Measurements from ENCODE around the gene C2. TPM values are rescaled to one million over a fixed set of nuclear protein-coding genes. Genes with fewer than 3 reads are reported as not detected.

The C2 gene
- total RNA-seq, 1 donor from 2014 or later: 0.63 TPM

GRCh38 chr6:31896856-31897611, 30.5 kb upstream of the C2 start:
- Histone ChIP-seq H3K4me3 (ENCODE audit: low read depth, low read length) (peak overlapping the region; percentile 83), H3K36me3 (ENCODE audit: control insufficient read depth, insufficient read depth, low read length) (peaks cover 1% of the 10 kb centered on the region), H3K27me3 (ENCODE audit: control insufficient read depth, insufficient read depth, low read length) (no peaks in the 10 kb centered on the region)
- TF ChIP-seq, protein P1, sequence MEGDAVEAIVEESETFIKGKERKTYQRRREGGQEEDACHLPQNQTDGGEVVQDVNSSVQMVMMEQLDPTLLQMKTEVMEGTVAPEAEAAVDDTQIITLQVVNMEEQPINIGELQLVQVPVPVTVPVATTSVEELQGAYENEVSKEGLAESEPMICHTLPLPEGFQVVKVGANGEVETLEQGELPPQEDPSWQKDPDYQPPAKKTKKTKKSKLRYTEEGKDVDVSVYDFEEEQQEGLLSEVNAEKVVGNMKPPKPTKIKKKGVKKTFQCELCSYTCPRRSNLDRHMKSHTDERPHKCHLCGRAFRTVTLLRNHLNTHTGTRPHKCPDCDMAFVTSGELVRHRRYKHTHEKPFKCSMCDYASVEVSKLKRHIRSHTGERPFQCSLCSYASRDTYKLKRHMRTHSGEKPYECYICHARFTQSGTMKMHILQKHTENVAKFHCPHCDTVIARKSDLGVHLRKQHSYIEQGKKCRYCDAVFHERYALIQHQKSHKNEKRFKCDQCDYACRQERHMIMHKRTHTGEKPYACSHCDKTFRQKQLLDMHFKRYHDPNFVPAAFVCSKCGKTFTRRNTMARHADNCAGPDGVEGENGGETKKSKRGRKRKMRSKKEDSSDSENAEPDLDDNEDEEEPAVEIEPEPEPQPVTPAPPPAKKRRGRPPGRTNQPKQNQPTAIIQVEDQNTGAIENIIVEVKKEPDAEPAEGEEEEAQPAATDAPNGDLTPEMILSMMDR (IDR thresholded peaks at IDR 0.05; ENCODE audit: insufficient read depth, low read length, poor library complexity, severe bottlenecking): no peak
- no peak for DNase-seq (ENCODE audit: low read depth)

- no peak for DNase-seq (ENCODE audit: low read depth)
- no peaks in the 10 kb centered on the region for H3K36me3 ChIP-seq (ENCODE audit: control insufficient read depth, insufficient read depth, low read length)
- TF ChIP-seq, protein P1 (IDR thresholded peaks at IDR 0.05; ENCODE audit: insufficient read depth, low read length, poor library complexity, severe bottlenecking): no peak
- H3K27me3 ChIP-seq (ENCODE audit: control insufficient read depth, insufficient read depth, low read length): no peaks in the 10 kb centered on the region
- H3K4me3 ChIP-seq (ENCODE audit: low read depth, low read length): peak within 1 kb of the TSS; percentile 83
These were observed 29.7 kb upstream of the C2 start, which contains the start of gene EHMT2 for GRCh38 chr6:31897612-31898382. EHMT2 (minus strand) TSS chr6:31897698; CDS start chr6:31897677, 21 bp downstream.

DNA sequence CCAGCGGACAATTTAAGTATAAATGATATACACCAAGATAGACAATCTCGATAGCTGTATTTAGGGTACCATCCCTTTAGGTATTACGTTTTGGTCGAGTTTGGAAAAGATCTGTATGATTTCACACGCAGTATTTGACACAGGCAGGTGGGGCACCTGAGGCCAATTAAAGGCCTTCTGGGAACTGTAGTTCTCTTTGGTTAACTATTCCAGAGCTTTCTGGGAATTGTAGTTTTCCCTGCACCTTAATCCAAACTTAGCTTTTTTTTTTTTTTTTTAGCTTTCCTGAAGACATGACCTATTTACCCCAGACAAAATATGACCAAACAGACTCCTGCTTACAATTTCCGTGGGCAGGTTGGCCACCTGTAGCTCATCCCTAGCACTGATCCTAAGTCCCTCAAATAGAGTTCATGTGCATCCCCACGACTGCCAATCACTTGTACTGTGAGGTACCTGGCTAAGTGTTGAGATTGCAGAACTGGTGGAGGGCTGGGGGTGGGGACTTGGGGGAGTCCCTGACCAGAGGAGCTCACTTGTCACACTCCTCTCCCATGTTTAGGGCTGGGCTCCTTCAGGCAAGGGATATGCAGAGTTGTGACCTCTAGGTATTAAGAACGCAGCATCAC, 29.0 kb upstream of the C2 start:
- DNase-seq (ENCODE audit: low read depth): no peak
- Histone ChIP-seq H3K27me3 (ENCODE audit: control insufficient read depth, insufficient read depth, low read length) (no peaks in the 10 kb centered on the region), H3K4me3 (ENCODE audit: low read depth, low read length) (peak overlapping the region; percentile 83), H3K36me3 (ENCODE audit: control insufficient read depth, insufficient read depth, low read length) (no peaks in the 10 kb centered on the region)
- TF ChIP-seq, protein P1 (IDR thresholded peaks at IDR 0.05; ENCODE audit: insufficient read depth, low read length, poor library complexity, severe bottlenecking): peak; percentile 10

DNA sequence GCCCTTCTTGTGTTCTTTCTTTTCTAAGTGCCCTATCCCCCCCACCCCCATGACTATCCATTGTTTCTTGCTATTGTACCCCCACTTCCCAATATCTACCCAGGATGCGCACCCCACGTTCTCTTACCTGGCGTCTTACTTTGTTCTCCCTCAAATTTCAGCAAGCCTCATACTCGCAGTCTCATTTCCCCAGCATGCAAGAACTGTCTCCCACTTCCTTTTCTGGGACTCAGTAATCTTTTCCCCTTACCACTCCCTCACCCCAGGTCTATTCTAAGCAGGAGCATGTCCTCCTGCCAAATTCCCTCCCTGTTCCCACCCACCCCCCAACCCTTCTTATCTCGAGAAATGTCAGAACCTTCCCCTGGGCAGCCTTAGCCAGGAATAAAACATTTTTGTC, 28.3 kb upstream of the C2 start:
- DNase-seq (ENCODE audit: low read depth): no peak
- TF ChIP-seq, protein P1 (IDR thresholded peaks at IDR 0.05; ENCODE audit: insufficient read depth, low read length, poor library complexity, severe bottlenecking): no peak
- Histone ChIP-seq H3K36me3 (ENCODE audit: control insufficient read depth, insufficient read depth, low read length) (no peaks in the 10 kb centered on the region), H3K27me3 (ENCODE audit: control insufficient read depth, insufficient read depth, low read length) (no peaks in the 10 kb centered on the region), H3K4me3 (ENCODE audit: low read depth, low read length) (no peak overlapping the region)

- no peak overlapping the region for H3K4me3 ChIP-seq (ENCODE audit: low read depth, low read length)
- TF ChIP-seq, protein P1 (IDR thresholded peaks at IDR 0.05; ENCODE audit: insufficient read depth, low read length, poor library complexity, severe bottlenecking): no peak
- DNase-seq (ENCODE audit: low read depth): no peak
- H3K27me3 ChIP-seq (ENCODE audit: control insufficient read depth, insufficient read depth, low read length): no peaks in the 10 kb centered on the region
- no peaks in the 10 kb centered on the region for H3K36me3 ChIP-seq (ENCODE audit: control insufficient read depth, insufficient read depth, low read length)
These were observed 27.4 kb upstream of the C2 start for GRCh38 chr6:31899882-31900722.

Measured in kidney epithelial cell (primary cell).